Stimulated activated CD8-positive, alpha-beta memory T cell treated with anti-CD3 and anti-CD28 coated beads, Interleukin-7, amount 100 ng/mL, for 48 hours (primary cell): ENCODE data around the gene NEURL1B.

Source experiments
- DNase-seq, 2 donors: peaks; one replicate each; pipeline ENCODE4 v3.0.0-alpha.2; 2020; ENCODE audit warnings: low read depth in 1 of 2; ENCODE audit errors: extremely low read depth in 1 of 2

NEURL1B gene

DNA sequence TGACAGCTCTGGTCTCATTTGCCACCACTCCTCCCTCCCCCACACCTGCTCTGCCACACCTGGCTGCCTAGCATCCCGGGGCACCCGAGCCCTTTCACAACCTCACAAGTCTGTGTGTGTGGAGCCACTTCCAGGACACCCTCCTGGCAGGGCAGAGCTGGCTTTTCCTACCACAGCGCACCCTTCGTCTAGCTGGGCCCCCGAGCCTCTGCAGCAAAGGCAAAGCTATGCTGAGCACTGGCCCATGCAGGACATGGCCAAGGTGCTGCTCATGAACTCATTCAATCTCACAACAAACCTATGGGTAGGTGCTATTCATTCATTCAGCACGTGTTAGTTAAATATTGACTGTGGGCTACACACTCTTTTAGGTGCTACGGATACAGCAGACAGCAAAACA lies 86.5 kb downstream of the NEURL1B start:
- DNase-seq = no peak

DNA sequence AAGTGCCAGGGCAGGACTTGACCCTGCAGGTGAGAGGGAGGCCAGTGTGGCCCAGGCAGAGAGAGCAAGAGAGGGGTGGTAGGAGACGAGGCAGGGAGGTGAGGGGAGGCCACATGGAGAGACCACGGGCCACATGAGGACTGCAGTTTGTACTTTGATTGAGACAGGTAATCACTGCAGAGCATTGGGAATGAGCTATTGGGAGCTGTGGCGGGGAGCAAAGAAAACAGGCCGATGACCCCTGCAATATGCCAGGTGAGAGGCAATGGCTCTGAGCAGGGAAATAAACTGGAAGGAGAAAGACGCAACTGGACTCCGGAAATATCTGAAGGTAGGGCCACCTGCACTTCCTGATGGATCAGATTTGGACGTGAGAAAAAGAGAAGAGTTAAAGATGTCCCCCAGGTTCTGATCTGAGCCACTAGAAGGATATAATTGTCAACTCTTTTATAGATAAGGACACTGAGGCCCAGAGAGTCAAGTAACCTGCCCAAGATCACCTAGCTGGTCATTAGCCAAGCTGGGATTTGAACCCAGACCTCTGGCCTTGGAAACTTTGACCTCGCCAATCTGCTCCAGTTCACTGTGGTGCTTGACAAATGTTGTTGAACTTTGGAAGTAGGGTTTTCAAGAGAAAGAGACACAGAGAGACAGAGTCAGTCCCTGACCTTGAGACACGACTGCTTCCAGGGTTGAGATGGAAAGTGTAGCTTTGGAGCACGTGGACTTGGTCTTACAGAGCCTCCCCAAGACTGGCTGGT lies 87.6 kb downstream of the NEURL1B start:
- no peak for DNase-seq

DNA sequence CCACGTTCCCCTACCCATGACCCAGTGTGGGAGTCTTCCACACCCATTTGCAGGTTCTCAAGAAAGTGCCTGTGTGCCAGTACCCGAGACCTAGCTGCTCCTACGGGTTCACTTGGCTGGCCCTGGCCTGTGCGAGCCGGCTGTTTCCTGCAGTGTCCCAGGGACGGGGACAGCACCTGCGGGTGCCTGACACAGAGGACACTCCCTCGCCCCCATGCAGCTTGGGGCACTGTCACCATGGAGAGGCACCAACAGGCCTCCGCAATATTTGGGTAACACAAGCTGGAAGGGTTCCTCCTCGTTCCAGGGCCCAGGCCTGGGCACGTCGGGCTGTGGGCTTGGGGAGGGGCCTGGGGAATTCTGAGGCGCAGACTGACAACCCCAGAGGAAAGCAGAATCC lies 88.5 kb downstream of the NEURL1B start:
- no peak for DNase-seq

DNA sequence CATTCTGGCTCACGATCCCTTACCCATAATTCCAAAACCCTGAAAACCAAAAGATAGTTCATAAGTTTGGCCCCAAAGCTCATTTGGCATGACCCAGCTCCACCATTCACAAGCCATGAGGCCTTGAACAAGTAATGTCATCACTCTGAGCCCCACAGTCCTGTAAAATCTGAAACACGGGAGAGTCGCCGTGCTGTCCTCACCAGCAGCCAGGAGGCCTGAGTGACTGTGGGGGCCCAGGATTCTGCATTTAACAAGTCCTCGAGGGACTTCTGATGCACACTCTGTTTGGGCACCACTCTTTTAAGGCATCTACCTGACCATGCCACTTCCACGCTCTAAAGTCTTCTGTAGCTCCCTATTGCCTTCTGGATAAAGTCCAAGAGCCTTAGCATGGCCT lies 89.2 kb downstream of the NEURL1B start:
- no peak for DNase-seq

DNA sequence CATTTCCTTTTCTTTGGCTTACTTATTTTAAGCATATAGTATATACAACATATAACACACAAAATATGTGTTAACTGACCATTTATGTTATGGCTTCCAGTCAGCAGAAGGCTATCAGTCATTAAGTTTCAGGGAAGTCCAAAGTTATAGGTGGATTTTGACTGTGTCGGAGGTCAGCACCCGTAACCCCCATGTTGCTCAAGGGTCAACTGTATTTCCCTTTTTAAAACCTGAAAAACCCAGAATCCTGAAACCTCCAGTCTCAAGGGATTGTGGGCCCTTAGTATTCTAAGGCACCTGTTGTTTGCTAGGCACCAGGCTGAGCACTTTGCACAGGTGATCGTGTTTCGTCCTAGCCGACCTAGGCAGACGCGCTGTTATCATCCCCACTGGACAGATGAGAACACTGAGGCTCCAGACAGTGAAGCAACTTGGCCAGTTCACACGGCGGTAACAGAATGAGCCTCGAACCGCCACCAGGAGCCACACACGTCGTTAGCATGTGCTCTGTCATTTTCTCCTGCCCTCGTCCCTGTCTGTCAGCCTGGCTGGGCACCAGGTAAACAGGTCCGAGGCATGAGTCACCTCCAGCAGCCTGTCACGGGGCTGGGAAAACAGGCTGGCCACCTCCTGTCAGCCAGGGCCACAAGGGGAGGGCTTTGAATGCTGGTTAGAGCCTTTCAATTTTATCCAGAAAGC lies 90.1 kb downstream of the NEURL1B start:
- no peak for DNase-seq

DNA sequence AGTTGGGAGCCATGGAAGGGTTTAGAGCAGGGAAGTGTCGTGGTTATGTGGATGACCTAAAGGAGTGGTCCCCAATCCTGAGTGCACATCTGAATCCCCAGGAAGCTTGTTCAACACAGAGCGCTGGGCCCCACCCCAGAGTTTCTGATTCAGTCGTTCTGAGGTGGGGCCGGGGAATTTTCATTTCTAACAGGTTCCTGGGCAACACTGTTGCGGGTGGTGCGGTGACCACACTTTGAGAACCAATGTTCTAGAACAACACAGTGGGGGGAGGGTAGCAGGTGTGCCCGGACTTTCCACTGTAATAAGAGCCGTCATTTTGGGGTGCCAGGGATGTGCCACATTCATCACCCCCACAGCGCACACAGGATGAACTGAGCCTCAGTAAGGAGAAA lies 90.6 kb downstream of the NEURL1B start:
- no peak for DNase-seq

DNA sequence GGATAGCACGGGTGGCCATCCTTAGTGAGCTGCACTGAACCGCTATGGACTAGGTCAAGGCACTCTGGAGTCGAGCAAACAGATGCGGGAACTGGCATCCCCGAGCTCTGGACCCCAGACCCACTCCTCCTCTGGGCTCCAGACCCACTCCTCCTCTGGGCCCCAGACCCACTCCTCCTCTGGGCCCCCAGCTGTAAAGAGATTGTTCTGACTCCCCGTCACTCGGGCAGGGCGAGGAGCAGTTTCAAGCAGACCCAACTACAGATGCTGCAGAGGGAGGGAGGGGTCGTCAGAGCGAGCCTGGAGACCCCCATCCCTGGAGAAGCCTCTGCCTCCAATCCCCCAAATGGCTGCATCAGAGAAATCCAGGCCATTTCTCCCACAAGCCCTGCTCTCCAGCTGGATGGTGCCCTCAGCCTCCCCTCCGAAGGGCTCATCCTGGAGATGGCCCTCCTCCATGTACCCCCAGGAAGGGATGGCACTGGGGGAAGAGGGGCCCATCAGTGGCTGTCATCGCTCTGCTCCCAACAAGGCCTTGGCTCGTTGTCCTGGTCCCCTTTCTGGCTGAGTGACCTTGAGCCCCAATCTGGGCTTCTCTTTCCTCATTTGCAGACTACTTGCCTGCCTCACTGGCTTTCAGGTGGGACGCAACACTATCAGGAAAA lies 91.3 kb downstream of the NEURL1B start:
- no peak for DNase-seq

DNA sequence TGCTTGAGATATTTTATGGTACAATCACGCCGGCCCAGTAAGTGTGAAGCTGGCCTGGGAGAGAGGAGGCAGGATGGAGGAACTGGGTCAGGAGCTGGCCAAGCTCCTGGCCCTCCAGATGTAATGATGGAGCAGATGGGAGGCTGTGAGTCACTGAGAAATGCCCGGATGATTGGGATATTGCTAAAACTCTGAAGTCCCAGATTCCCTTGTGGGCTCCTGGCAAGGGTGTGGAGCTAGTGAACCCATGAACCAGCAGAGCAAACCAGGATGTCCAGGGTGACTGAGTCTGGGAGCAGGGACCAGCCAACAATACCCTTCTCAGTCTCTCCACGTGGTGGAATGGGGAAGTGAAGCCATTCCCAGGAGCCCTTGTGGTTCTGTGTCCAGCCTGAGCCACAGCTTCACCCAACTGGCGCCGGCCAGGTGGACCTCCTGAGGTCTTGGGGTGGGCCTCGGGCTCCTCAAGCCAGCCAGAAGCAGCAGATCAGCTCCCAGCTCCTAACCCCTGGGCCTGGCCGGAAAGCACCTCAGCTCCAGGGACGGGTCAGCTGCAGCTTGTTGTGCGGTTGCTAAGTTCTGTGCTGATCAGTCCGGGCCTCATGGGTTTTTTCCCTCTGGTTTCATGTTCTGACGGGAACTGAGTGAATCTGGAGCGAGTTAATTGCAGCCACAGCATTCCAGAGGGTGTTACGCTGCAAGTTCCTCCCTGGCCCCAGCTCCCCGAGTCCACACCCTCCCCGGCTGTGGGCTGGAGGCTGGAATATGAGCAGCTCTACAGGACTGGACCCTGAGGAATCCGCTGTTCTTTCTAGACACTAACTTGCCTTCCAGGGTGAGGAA lies 92.3 kb downstream of the NEURL1B start:
- DNase-seq = no peak

DNA sequence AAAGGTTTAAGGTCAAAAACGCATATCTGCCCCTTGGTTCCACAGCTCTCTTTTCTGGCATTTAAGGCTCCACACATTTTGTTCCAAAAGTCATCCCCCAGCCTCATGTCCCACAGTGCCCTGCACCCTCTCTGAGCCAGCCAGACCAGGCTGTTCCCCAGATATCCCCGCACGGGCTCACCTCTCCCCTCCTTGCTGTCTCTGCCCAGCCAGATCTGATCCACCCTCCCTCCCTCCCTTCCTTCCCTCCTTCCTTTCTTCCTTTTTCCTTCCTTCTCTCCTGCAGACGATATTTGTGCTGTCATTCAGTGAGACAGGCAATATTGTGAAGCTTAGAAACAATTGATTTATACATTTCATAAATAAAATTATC lies 92.9 kb downstream of the NEURL1B start:
- no peak for DNase-seq

DNA sequence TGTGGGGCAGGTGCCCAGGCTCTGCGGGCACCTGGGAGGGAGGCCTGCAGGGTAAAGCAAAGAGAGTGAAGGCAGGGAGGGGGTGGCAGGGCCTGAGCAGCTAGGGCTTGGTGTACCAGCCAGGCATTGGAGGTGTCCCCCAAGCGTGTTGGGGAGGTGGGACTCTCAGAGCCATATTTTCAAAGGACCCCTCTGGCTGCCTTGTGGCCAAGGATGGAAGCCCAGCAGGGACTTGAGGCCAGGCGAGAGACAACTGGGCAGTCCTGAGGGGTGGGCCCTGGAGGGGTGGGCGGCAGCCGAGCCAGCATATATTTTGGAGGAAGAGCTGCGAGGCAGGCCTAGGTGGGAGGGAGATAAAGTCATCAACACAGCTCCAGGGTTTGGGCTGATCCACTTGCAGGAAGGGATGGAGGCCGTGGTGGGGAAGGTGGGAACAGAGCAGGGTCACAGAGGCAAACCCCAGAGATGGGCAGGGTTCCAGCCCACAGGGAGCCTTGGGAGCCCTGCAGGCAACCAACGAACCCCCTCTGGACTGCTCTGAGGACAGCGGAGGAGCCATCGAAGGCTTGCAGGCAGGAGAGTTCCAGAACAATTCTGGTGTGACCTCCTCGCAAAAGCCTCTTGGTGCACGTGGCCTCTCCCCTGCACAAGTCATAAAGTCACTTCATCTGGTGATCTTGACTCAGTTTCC lies 94.2 kb downstream of the NEURL1B start:
- DNase-seq = no peak

DNA sequence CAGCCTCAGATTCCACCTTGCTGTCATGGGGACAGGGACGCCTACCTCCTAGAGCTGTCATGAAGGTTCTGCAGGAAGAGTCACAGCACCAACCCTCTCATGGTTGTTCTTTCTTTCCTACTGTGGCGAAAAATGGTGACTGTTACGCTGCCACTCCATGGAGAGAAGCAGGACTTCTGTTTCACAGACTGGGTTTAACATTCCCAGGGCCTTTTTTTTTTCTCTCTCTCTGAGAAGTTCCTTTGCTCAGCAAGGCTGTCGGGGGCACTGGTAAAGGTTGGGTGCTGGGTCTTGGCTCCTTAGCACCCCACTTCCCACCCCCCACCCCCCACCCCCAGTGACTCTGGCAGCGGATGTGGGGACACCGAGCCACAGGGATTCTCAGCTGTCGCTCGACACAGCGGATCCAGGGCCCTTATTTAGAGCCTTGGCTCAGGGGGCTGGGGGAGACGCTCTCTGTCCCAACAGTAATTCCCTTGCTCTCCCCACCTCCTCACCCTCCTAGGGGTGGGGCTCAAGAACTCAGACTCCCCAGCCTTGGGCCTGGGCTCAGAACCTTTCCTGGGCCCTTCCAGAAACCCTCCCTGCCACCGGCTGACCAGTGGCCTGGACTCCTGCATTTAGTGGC lies 95.6 kb downstream of the NEURL1B start:
- DNase-seq = no peak

DNA sequence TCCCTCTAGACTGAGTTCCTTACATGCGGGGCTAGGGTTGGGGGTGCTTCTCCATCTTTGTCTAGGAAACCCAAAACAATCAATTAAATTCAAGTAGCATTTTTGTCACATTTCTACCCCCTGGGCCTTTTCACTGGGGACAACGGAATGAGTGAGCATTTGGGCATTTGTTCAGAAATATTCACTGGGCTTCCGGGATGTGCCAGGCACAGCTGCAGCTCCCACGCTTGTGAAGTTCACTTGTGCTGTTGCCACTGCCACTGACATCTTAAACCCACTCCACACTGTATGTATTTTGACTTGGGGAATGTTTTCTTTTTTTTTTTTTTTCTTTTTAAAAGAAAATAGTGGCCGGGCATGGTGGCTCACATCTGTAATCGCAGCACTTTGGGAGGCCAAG lies 98.3 kb downstream of the NEURL1B start:
- no peak for DNase-seq

DNA sequence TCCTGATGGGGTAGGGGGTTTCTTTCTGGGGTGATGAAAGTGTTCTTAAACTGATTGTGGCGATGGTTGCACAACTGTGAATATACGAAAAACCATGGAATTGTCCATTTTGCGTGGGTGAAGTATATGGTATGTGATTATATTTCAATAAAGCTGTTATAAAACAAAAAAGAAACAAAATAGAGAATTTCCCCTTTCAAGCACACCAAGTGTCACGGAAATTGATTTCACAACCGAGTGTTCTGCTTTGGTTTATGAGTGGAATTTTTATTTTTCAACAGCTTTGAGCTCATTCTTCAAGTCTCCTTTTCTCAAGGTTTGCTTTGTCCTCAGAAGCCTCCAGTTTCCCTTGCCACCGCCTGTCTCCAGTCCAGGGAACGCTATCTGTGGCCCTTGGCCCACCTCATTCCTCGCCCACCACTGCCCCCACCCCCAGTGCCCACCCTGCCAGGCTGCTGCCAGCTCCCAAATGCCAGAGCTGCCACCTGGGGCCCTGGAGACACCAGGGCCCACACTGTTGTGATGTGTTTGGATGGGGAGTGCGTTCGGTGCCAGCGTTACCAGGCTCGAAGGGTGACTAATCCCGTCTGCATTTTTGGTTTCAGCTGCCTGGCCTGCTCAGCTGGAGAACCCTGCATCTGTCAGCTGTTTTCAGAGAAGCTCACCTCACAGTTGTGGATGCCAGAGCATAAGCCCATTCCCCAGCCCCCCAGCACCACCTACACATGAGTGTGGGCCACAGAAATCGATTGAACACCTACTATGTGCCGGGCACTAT lies 99.6 kb downstream of the NEURL1B start:
- no peak for DNase-seq
